Neural cell (in vitro differentiated cells): ENCODE results near the gene CRTC3. TPM values are rescaled to one million over a fixed set of nuclear protein-coding genes. Genes with fewer than 3 reads are reported as not detected.

Source experiments
- H2AFZ ChIP-seq: fragments of 200-600, 300-800 bp; sonication (generic), shearing (Covaris generic); 2 replicates; pipeline ENCODE4 v1.6.0; 2014; ENCODE audit warnings: low read depth, mild to moderate bottlenecking, antibody characterized with exemption, low read length, moderate library complexity
- H3F3A ChIP-seq: fragments of 200-600 bp; shearing (Covaris generic); 2 replicates; pipeline ENCODE4 v1.6.1; 2016; ENCODE audit warnings: mild to moderate bottlenecking, moderate library complexity, mixed read lengths, antibody characterized with exemption, low read length; ENCODE audit not compliant: insufficient read depth, poor library complexity, severe bottlenecking
- H3K27ac ChIP-seq: fragments of 200-600, 300-800 bp; sonication (generic), shearing (Covaris generic); 2 replicates; pipeline ENCODE4 v1.5.1; 2014; ENCODE audit warnings: mild to moderate bottlenecking, low read length, moderate library complexity
- H3K27me3 ChIP-seq: fragments of 300-800, 200-600 bp; sonication (generic), shearing (Covaris generic); 2 replicates; pipeline ENCODE4 v1.6.0; 2014; ENCODE audit warnings: mild to moderate bottlenecking, low read depth, low read length, moderate library complexity; ENCODE audit not compliant: insufficient read depth
- H3K36me3 ChIP-seq: fragments of 300-800, 200-600 bp; sonication (generic), shearing (Covaris generic); 2 replicates; pipeline ENCODE4 v1.5.1; 2014; ENCODE audit warnings: mild to moderate bottlenecking, antibody characterized with exemption, low read length, moderate library complexity; ENCODE audit not compliant: insufficient read depth
- H3K4me2 ChIP-seq: fragments of 300-800, 200-600 bp; sonication (generic), shearing (Covaris generic); 2 replicates; pipeline ENCODE4 v1.6.0; 2014; ENCODE audit warnings: mild to moderate bottlenecking, low read length
- H3K4me3 ChIP-seq: fragments of 300-800, 200-600 bp; sonication (generic), shearing (Covaris generic); 2 replicates; pipeline ENCODE4 v1.5.1; 2014; ENCODE audit warnings: mild to moderate bottlenecking, low read length, moderate library complexity
- H3K79me2 ChIP-seq: fragments of 200-600 bp; shearing (Covaris generic); replicated peaks from 2 replicates; pipeline ENCODE4 v1.6.0; 2014; ENCODE audit warnings: mild to moderate bottlenecking, low read length, moderate library complexity; ENCODE audit not compliant: insufficient read depth
- H3K9ac ChIP-seq: fragments of 300-800, 200-600 bp; sonication (generic), shearing (Covaris generic); 2 replicates; pipeline ENCODE4 v1.6.1; 2016; ENCODE audit warnings: mild to moderate bottlenecking, low read length, mixed read lengths
- H3K9me2 ChIP-seq: fragments of 200-600 bp; shearing (Covaris generic); 2 replicates; pipeline ENCODE4 v1.6.1; 2016; ENCODE audit warnings: mild to moderate bottlenecking, low read length, mixed read lengths; ENCODE audit not compliant: insufficient read depth
- H3K9me3 ChIP-seq: fragments of 200-600, 300-800 bp; sonication (generic), shearing (Covaris generic); 2 replicates; pipeline ENCODE4 v1.6.1; 2016; ENCODE audit warnings: mild to moderate bottlenecking, mixed run types, low read length, moderate library complexity, mixed read lengths
- H4K20me1 ChIP-seq: fragments of 200-600 bp; shearing (Covaris generic); 2 replicates; pipeline ENCODE4 v1.6.1; 2016; ENCODE audit warnings: mild to moderate bottlenecking, mixed run types; ENCODE audit not compliant: insufficient read depth
- EP300 ChIP-seq: fragments of 450-650 bp; conservative IDR thresholded peaks from 2 replicates; pipeline ENCODE4 v1.6.1; 2014; ENCODE audit warnings: antibody characterized with exemption, mild to moderate bottlenecking, moderate library complexity; ENCODE audit not compliant: poor library complexity, severe bottlenecking
- EZH2 ChIP-seq: fragments of 200-600, 300-800 bp; shearing (Covaris generic), sonication (generic); IDR thresholded peaks from 2 replicates; pipeline ENCODE4 v1.6.1; 2014; ENCODE audit warnings: antibody characterized with exemption, low read length, borderline replicate concordance, mild to moderate bottlenecking; ENCODE audit not compliant: insufficient read depth, poor library complexity, severe bottlenecking
- MXI1 ChIP-seq: fragments of 450-650 bp; conservative IDR thresholded peaks from 2 replicates; pipeline ENCODE4 v1.6.1; 2014; ENCODE audit warnings: antibody characterized with exemption, mild to moderate bottlenecking; ENCODE audit not compliant: poor library complexity, severe bottlenecking
- POLR2AphosphoS5 ChIP-seq: IDR thresholded peaks from 2 replicates; pipeline ENCODE4 v1.6.1; 2012
- RAD21 ChIP-seq: fragments of 450-650 bp; conservative IDR thresholded peaks from 2 replicates; pipeline ENCODE4 v1.6.1; 2014; ENCODE audit warnings: antibody characterized with exemption, mild to moderate bottlenecking, moderate library complexity
- SMC3 ChIP-seq: fragments of 450-650 bp; conservative IDR thresholded peaks from 2 replicates; pipeline ENCODE4 v1.6.1; 2014; ENCODE audit warnings: antibody characterized with exemption, mild to moderate bottlenecking, moderate library complexity; ENCODE audit not compliant: poor library complexity
- TAF1 ChIP-seq: IDR thresholded peaks from 2 replicates; pipeline ENCODE4 v1.6.1; 2012; ENCODE audit warnings: low read depth
- polyA plus RNA-seq: library from polyadenylated mRNA; depleted of rRNA; stranded (reverse); fragments of >200 nt; gene quantifications from 2 replicates; pipeline ENCODE4 v1.2.3, GENCODE V29; 2014
- TF ChIP-seq, protein P1 (sequence below): fragments of 450-650 bp; IDR thresholded peaks from 2 replicates; pipeline ENCODE4 v1.5.1; 2014; ENCODE audit warnings: antibody characterized with exemption, mild to moderate bottlenecking, moderate library complexity; ENCODE audit not compliant: poor library complexity, severe bottlenecking
- TF ChIP-seq, protein P2 (sequence below): IDR thresholded peaks from 2 replicates; pipeline ENCODE4 v1.6.1; 2012; ENCODE audit warnings: borderline replicate concordance

The CRTC3 gene
- polyA plus RNA-seq, 1 donor from 2014 or later, result 5.5 TPM

DNA sequence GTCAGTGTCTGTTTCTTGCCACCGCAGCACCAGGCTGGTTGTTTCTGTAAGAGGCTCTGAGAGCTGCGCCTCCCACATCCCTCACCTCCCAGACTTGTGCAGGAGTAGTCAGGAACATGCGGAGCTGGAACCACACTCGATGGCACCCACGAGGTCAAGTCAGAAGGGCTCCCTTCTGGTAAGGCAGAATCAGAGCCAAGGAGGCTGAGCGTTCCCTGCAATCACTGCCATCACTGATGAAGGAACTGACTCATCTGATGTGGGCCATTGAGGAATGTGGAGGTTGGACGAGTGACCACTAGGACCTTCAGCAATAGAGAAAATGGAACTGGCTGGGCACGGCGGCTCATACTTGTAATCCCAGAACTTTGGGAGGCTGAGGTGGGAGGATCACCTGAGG lies 151.8 kb downstream of the CRTC3 start:
- H3K4me3 ChIP-seq, result no peak overlapping the region
- H3K27ac ChIP-seq, result no peak overlapping the region
- H3K36me3 ChIP-seq, result no peaks in the 10 kb centered on the region
- H3K27me3 ChIP-seq, result no peaks in the 10 kb centered on the region
- no peaks in the 10 kb centered on the region for H4K20me1 ChIP-seq
- H3K4me2 ChIP-seq, result no peak overlapping the region
- H2AFZ ChIP-seq, result no peak overlapping the region
- no peak overlapping the region for H3K9ac ChIP-seq
- TF ChIP-seq POLR2AphosphoS5, result no peak
- no peak for TF ChIP-seq EP300
- TF ChIP-seq TAF1, result no peak
- TF ChIP-seq, protein P1, sequence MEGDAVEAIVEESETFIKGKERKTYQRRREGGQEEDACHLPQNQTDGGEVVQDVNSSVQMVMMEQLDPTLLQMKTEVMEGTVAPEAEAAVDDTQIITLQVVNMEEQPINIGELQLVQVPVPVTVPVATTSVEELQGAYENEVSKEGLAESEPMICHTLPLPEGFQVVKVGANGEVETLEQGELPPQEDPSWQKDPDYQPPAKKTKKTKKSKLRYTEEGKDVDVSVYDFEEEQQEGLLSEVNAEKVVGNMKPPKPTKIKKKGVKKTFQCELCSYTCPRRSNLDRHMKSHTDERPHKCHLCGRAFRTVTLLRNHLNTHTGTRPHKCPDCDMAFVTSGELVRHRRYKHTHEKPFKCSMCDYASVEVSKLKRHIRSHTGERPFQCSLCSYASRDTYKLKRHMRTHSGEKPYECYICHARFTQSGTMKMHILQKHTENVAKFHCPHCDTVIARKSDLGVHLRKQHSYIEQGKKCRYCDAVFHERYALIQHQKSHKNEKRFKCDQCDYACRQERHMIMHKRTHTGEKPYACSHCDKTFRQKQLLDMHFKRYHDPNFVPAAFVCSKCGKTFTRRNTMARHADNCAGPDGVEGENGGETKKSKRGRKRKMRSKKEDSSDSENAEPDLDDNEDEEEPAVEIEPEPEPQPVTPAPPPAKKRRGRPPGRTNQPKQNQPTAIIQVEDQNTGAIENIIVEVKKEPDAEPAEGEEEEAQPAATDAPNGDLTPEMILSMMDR, result no peak
- TF ChIP-seq, protein P2, sequence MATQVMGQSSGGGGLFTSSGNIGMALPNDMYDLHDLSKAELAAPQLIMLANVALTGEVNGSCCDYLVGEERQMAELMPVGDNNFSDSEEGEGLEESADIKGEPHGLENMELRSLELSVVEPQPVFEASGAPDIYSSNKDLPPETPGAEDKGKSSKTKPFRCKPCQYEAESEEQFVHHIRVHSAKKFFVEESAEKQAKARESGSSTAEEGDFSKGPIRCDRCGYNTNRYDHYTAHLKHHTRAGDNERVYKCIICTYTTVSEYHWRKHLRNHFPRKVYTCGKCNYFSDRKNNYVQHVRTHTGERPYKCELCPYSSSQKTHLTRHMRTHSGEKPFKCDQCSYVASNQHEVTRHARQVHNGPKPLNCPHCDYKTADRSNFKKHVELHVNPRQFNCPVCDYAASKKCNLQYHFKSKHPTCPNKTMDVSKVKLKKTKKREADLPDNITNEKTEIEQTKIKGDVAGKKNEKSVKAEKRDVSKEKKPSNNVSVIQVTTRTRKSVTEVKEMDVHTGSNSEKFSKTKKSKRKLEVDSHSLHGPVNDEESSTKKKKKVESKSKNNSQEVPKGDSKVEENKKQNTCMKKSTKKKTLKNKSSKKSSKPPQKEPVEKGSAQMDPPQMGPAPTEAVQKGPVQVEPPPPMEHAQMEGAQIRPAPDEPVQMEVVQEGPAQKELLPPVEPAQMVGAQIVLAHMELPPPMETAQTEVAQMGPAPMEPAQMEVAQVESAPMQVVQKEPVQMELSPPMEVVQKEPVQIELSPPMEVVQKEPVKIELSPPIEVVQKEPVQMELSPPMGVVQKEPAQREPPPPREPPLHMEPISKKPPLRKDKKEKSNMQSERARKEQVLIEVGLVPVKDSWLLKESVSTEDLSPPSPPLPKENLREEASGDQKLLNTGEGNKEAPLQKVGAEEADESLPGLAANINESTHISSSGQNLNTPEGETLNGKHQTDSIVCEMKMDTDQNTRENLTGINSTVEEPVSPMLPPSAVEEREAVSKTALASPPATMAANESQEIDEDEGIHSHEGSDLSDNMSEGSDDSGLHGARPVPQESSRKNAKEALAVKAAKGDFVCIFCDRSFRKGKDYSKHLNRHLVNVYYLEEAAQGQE, result no peak
- TF ChIP-seq EZH2, result no peak
- no peak for TF ChIP-seq SMC3
- TF ChIP-seq RAD21, result no peak
- no peak for TF ChIP-seq MXI1
- no peaks in the 10 kb centered on the region for H3K9me3 ChIP-seq
- no peaks in the 10 kb centered on the region for H3K9me2 ChIP-seq
- no peaks in the 10 kb centered on the region for H3F3A ChIP-seq
- no peaks in the 10 kb centered on the region for H3K79me2 ChIP-seq

- Histone ChIP-seq H3K9me3 (no peaks in the 10 kb centered on the region), H3K9ac (no peak overlapping the region), H3K27ac (no peak overlapping the region), H3F3A (no peaks in the 10 kb centered on the region), H3K4me3 (no peak overlapping the region), H4K20me1 (no peaks in the 10 kb centered on the region), H3K9me2 (no peaks in the 10 kb centered on the region), H3K36me3 (no peaks in the 10 kb centered on the region), H3K4me2 (no peak overlapping the region), H2AFZ (no peak overlapping the region), H3K27me3 (no peaks in the 10 kb centered on the region), H3K79me2 (no peaks in the 10 kb centered on the region)
- no peak for TF ChIP-seq SMC3
These were observed 153.6 kb downstream of the CRTC3 start for GRCh38 chr15:90683371-90683770.

GRCh38 chr15:90683876-90684275 lies 154.2 kb downstream of the CRTC3 start:
- Histone ChIP-seq H3K9me3 (no peaks in the 10 kb centered on the region), H3K9me2 (no peaks in the 10 kb centered on the region), H3K79me2 (no peaks in the 10 kb centered on the region), H3K9ac (no peak overlapping the region), H4K20me1 (no peaks in the 10 kb centered on the region), H3K4me3 (no peak overlapping the region), H2AFZ (no peak overlapping the region), H3F3A (no peaks in the 10 kb centered on the region), H3K27ac (no peak overlapping the region), H3K27me3 (no peaks in the 10 kb centered on the region), H3K4me2 (no peak overlapping the region), H3K36me3 (no peaks in the 10 kb centered on the region)
- TF ChIP-seq, protein P2, result no peak
- no peak for TF ChIP-seq EZH2
- TF ChIP-seq MXI1, result no peak
- TF ChIP-seq TAF1, result no peak
- TF ChIP-seq POLR2AphosphoS5, result no peak
- TF ChIP-seq, protein P1, result no peak
- no peak for TF ChIP-seq SMC3
- no peak for TF ChIP-seq RAD21
- TF ChIP-seq EP300, result no peak
